ENCODE results near the gene FER. TPM values are rescaled to one million over a fixed set of nuclear protein-coding genes. Genes with fewer than 3 reads are reported as not detected.

The FER gene
- total RNA-seq, 2 donors from 2014 or later, result 52.6 to 62.2 TPM

DNA sequence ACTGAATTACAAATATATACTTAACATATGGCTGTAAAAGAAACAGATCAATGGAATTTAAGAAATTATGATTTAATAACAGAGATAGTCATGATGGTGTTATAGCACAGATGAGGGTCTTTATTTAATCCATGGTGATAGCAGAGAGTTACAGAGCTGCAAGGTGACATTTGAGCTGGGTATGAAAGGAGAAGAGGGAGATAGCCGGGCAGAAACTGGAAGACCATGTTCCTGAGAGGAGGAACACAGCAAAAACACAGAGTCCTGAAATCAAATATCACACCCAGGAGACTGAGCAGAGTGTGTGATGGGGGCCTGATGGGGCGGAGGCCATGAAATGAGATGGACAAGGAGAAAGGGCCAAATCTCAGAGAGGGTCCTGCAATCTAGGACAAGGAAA lies 498.7 kb downstream of the FER start:
- no peak for DNase-seq (ENCODE audit: low spot score)
- intact Hi-C loops (cut with DNase I), result no loop called here
